Pancreas (tissue), 10 donors: Measurements from ENCODE around the gene MMUT. TPM values are rescaled to one million over a fixed set of nuclear protein-coding genes. Genes with fewer than 3 reads are reported as not detected.

ENCODE experiments used
- ATAC-seq, 4 donors: fragments of 200-7000 bp; cut with Tn5 transposase; one replicate each; pipeline versions ENCODE4 v1.8.0 to v1.9.1; 2020; ENCODE audit warnings: mild to moderate bottlenecking in 4 of 4, moderate library complexity in 4 of 4
- DNase-seq, 6 donors: peaks; one replicate each; pipeline ENCODE4 v3.0.0-alpha.2; 2020
- FAIRE-seq: peaks from 2 replicates; lab custom pipeline; 2012; peaks lifted over from hg19 to GRCh38; lab: Jason Lieb, UNC
- H3K27ac ChIP-seq, 4 donors: fragments of 200-600 bp; sonication (generic); 1 replicate in 3 of 4; 2 replicates in 1 of 4; pipeline versions ENCODE4 v1.5.0 to v1.8.0; 2020
- H3K27me3 ChIP-seq, 4 donors: fragments of 200-600 bp; one replicate each; pipeline ENCODE4 v1.8.0; 2021
- H3K36me3 ChIP-seq, 3 donors: fragments of 200-600 bp; sonication (generic) in 1 of 3; one replicate each; pipeline versions ENCODE4 v1.5.0 to v1.8.0; 2020 to 2021
- H3K4me1 ChIP-seq, 3 donors: fragments of 200-600 bp; one replicate each; pipeline ENCODE4 v1.8.0; 2021
- H3K4me3 ChIP-seq, 4 donors: fragments of 200-600 bp; sonication (generic) in 2 of 4; one replicate each; pipeline versions ENCODE4 v1.5.0 to v1.8.0; 2020 to 2021
- H3K9me3 ChIP-seq, 4 donors: fragments of 200-600 bp; one replicate each; pipeline ENCODE4 v1.8.0; 2021
- WGBS, 2 donors: extraction: QIAGEN DNeasy Blood & Tissue Kit; methylation state at CpG; one replicate each; pipeline ENCODE4 v1.1.7; 2013; 5-methylcytosine and 5-hydroxymethylcytosine counted together
- intact Hi-C, 3 donors: fragments of 100-400 bp; cut with DNase I; formaldehyde crosslinking; loops; one replicate each; pipeline versions ENCODE4 v1.11.1 to v1.14.2; 2022
- polyA plus RNA-seq, 2 donors: library from polyadenylated mRNA; stranded (reverse); fragments of 200-250 nt; gene quantifications; one replicate each; pipeline ENCODE4 v1.2.3, GENCODE V29; 2013
- total RNA-seq, 6 donors: library from RNA; stranded (reverse); fragmentation: NEBNext Ultra II Directional in 4 of 6; extraction: Animal tissue kit (Norgen Biotek cat#: 25700) in 4 of 6; gene quantifications; one replicate each; pipeline versions ENCODE4 v1.2.1 to v1.2.4, GENCODE V29; 2021 to 2023
- TF ChIP-seq, protein P1 (sequence below), 4 donors: fragments of 200-600 bp; sonication (generic) in 3 of 4; IDR thresholded peaks; one replicate each; pipeline versions ENCODE4 v1.5.0 to v1.8.0; 2021; ENCODE audit warnings: antibody characterized with exemption in 4 of 4
- donor health status: healthy with polysubstance abuse.
- donor health status: DM: no; HTN: no; CAD: no; lungs with moderate emphysema.
- donor health status: DM: no; HTN: no; CAD: no.
- donor health status: control.
- donor health status: control.
- donor health status: Bipolar disorder and iron deficiency.
- donor health status: DM: yes; HTN: yes; CAD: no.
- donor health status: DM: no; HTN: no; CAD: no.
- donor health status: DM: no; HTN: no; CAD: no.
- donor health status: DM: yes; HTN: yes; CAD: no.

Gene MMUT
- total and polyA plus RNA-seq, 8 donors: 5.5 to 13.5 (median 11.5) TPM

DNA sequence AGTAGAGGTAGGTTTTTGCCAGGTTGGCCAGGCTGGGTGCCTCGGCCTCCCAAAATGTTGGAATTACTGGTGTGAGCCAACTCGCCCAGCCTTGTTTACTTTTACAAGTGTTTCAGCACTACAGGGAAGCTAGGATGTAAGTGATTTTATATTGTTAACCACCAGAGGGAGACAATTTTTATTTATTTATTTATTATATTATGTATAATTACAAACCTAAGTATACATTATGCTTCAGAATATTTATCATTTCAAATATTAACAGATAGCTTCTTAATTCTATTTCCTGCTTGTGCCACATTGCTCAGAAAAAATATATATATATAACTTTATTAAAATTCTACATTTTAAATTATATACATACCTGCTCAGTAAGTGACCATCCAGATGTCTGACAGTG, 9.8 kb downstream of the MMUT start:
- Histone ChIP-seq H3K36me3 (peaks cover 0 to 33% (median 3%) of the 10 kb centered on the region in 3 donors), H3K4me3 (no peak overlapping the region), H3K27me3 (no peaks in the 10 kb centered on the region), H3K4me1 (no peaks in the 10 kb centered on the region), H3K9me3 (no peaks in the 10 kb centered on the region), H3K27ac (no peak overlapping the region)
- TF ChIP-seq, protein P1, sequence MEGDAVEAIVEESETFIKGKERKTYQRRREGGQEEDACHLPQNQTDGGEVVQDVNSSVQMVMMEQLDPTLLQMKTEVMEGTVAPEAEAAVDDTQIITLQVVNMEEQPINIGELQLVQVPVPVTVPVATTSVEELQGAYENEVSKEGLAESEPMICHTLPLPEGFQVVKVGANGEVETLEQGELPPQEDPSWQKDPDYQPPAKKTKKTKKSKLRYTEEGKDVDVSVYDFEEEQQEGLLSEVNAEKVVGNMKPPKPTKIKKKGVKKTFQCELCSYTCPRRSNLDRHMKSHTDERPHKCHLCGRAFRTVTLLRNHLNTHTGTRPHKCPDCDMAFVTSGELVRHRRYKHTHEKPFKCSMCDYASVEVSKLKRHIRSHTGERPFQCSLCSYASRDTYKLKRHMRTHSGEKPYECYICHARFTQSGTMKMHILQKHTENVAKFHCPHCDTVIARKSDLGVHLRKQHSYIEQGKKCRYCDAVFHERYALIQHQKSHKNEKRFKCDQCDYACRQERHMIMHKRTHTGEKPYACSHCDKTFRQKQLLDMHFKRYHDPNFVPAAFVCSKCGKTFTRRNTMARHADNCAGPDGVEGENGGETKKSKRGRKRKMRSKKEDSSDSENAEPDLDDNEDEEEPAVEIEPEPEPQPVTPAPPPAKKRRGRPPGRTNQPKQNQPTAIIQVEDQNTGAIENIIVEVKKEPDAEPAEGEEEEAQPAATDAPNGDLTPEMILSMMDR (IDR thresholded peaks at IDR 0.05): peak in 2 of 4 donors; percentile 6 to 29
- WGBS, 2 donors: 68 to 80% methylated on average over 2 of the region's 2 CpGs
- no peak for FAIRE-seq
- peak in 1 of 4 donors; percentile 37 for ATAC-seq
- intact Hi-C loops: no loop called here
- no peak for DNase-seq

DNA sequence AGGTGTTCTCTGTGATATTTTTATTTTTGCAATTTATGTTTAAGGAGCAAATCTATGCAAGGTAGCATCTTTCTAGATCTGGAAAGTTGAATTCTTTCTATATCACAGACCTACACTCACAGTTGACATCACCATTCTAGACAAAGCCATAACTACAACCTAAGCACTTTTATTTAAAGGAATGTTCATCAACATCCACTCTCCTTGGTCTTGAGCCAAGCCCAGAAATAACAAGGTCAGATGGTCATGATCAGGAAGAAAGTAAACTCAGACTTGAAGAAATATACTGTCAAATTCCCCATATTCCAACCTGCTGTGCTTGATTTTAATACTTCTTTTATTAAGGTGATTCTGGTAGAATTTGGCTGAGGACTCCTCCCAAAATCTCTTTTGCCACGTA, 32.2 kb downstream of the MMUT start:
- WGBS, 2 donors: 90 to 98% methylated on average over 1 of the region's 1 CpG
- Histone ChIP-seq H3K9me3 (no peaks in the 10 kb centered on the region), H3K4me3 (no peak overlapping the region), H3K27me3 (no peaks in the 10 kb centered on the region), H3K36me3 (peaks cover 0 to 26% (median 5%) of the 10 kb centered on the region in 3 donors), H3K27ac (no peak overlapping the region), H3K4me1 (no peaks in the 10 kb centered on the region)
- TF ChIP-seq, protein P1 (IDR thresholded peaks at IDR 0.05): no peak
- ATAC-seq (no peak), FAIRE-seq (peak; percentile 9), DNase-seq (no peak)
- intact Hi-C loops: no loop called here

DNA sequence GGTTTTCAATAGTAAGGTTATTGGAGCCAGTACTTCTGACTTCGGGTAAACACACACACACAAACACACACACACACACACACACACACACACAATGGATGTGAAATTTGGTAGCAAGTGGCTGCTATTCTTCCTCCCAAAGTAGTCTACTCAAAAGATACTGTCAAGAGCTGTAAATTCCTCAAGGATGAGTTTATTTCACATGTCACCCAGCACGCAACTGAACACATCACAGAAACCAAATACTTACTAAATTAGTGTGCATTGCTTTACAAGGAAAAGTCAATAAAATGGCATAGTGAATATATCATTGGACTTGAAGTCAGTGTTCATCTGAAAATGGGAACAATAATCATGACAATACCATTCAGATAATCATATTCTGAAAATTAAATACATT, 32.9 kb downstream of the MMUT start:
- Histone ChIP-seq H3K27ac (no peak overlapping the region), H3K36me3 (peaks cover 0 to 19% (median 5%) of the 10 kb centered on the region in 3 donors), H3K9me3 (no peaks in the 10 kb centered on the region), H3K27me3 (no peaks in the 10 kb centered on the region), H3K4me1 (no peaks in the 10 kb centered on the region), H3K4me3 (no peak overlapping the region)
- intact Hi-C loops: no loop called here
- DNase-seq (no peak), FAIRE-seq (no peak), ATAC-seq (no peak)
- 63 to 87% methylated on average over 2 of the region's 2 CpGs for WGBS, 2 donors
- TF ChIP-seq, protein P1 (IDR thresholded peaks at IDR 0.05): no peak

DNA sequence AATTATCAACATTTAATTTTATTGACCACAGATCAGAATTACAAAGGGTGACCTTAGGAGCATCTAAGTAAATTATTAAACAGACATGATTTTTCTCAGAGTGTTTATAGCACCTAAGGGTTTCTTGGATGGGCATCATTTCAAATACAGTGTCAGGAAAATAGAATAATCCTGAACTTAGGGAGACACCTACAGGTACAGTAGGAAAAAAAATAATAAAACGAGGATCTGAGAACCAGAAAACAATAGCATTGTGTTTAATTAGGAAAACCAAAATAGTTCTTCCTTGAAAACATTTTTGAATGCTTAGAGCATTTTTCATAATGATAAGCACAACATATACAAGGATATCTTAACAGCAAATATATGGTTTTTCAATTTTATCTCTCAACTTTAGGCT, 39.2 kb downstream of the MMUT start:
- Histone ChIP-seq H3K27me3 (no peaks in the 10 kb centered on the region), H3K4me3 (no peak overlapping the region), H3K36me3 (no peaks in the 10 kb centered on the region), H3K4me1 (no peaks in the 10 kb centered on the region), H3K9me3 (no peaks in the 10 kb centered on the region), H3K27ac (no peak overlapping the region)
- TF ChIP-seq, protein P1 (IDR thresholded peaks at IDR 0.05): no peak
- FAIRE-seq (no peak), ATAC-seq (no peak), DNase-seq (no peak)
- intact Hi-C loops: no loop called here
- 17 to 24% methylated on average over 1 of the region's 1 CpG for WGBS, 2 donors

DNA sequence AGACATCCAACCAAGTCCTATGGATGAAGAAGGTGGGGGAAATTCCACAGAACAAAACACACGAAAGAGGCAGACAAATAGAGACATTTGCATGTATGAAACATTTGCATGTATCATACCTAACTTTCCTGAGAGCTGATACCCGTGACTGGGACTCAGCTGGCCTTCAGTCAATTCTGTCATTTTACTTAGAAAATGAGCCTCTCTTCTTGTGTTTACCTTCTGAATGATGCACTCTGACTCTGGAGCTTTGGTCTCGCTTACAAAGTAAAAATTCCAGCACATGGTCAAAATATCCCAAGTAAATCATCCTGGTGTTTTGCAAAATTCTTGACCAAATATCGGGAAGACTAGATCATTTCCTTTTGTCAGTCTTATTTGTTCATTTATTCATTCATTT, 46.9 kb downstream of the MMUT start:
- DNase-seq (no peak), FAIRE-seq (no peak), ATAC-seq (no peak)
- no peak overlapping the region for H3K27ac ChIP-seq
- intact Hi-C loops: no loop called here
- 60 to 75% methylated on average over 4 of the region's 4 CpGs for WGBS, 2 donors
- no peaks in the 10 kb centered on the region for H3K9me3 ChIP-seq
- no peaks in the 10 kb centered on the region for H3K4me1 ChIP-seq
- H3K36me3 ChIP-seq: no peaks in the 10 kb centered on the region
- TF ChIP-seq, protein P1 (IDR thresholded peaks at IDR 0.05): no peak
- no peaks in the 10 kb centered on the region for H3K27me3 ChIP-seq
- no peak overlapping the region for H3K4me3 ChIP-seq
